Activated naive CD4-positive, alpha-beta T cell treated with anti-CD3 and anti-CD28 coated beads, Interleukin-2, amount 50 U/mL, for 24 hours (primary cell): ENCODE results near the gene GAPDH.
"Not testable (repeated sequence)": the region's sequence is repeated elsewhere in the genome, so short reads cannot be mapped to it uniquely, and the experiment has no call there.

Source experiments
- H3K27ac Mint-ChIP-seq: one replicate; pipeline ENCODE4 v1.8.0; 2021; ENCODE audit warnings: mild to moderate bottlenecking, mixed read lengths
- H3K27me3 Mint-ChIP-seq: one replicate; pipeline ENCODE4 v1.8.0; 2021; ENCODE audit warnings: mixed read lengths
- H3K36me3 Mint-ChIP-seq: one replicate; pipeline ENCODE4 v1.8.0; 2021; ENCODE audit warnings: mixed read lengths
- H3K4me1 Mint-ChIP-seq: one replicate; pipeline ENCODE4 v1.8.0; 2021; ENCODE audit warnings: mixed read lengths
- H3K4me3 Mint-ChIP-seq: one replicate; pipeline ENCODE4 v1.8.0; 2021; ENCODE audit warnings: mild to moderate bottlenecking, mixed read lengths
- H3K9me3 Mint-ChIP-seq: one replicate; pipeline ENCODE4 v1.8.0; 2021; ENCODE audit warnings: mixed read lengths

GAPDH gene

GRCh38 chr12:6536894-6537579 lies 2.7 kb downstream of the GAPDH start:
- peak overlapping the region; percentile 82 for H3K27ac Mint-ChIP-seq
- H3K9me3 Mint-ChIP-seq, result no peaks in the 10 kb centered on the region
- peak overlapping the region; percentile 98 for H3K4me3 Mint-ChIP-seq
- H3K27me3 Mint-ChIP-seq, result no peaks in the 10 kb centered on the region
- peaks cover 52% of the 10 kb centered on the region for H3K4me1 Mint-ChIP-seq
- H3K36me3 Mint-ChIP-seq, result peaks cover 16% of the 10 kb centered on the region

GRCh38 chr12:6537580-6538419 lies 3.5 kb downstream of the GAPDH start:
- peaks cover 16% of the 10 kb centered on the region for H3K36me3 Mint-ChIP-seq
- H3K4me1 Mint-ChIP-seq, result peaks cover 52% of the 10 kb centered on the region
- peak overlapping the region; percentile 98 for H3K4me3 Mint-ChIP-seq
- H3K27ac Mint-ChIP-seq, result peak overlapping the region; percentile 94
- H3K9me3 Mint-ChIP-seq, H3K27me3 Mint-ChIP-seq: not testable (repeated sequence)

- Mint-ChIP-seq H3K9me3 (no peaks in the 10 kb centered on the region), H3K4me3 (peak overlapping the region; percentile 36), H3K36me3 (peaks cover 16% of the 10 kb centered on the region), H3K27me3 (no peaks in the 10 kb centered on the region), H3K27ac (peak overlapping the region; percentile 94), H3K4me1 (peaks cover 46% of the 10 kb centered on the region)
These were observed 4.3 kb downstream of the GAPDH start for GRCh38 chr12:6538420-6539313.

GRCh38 chr12:6539314-6539682 lies 5.0 kb downstream of the GAPDH start:
- no peaks in the 10 kb centered on the region for H3K27me3 Mint-ChIP-seq
- H3K27ac Mint-ChIP-seq, result peak overlapping the region; percentile 66
- H3K9me3 Mint-ChIP-seq, result no peaks in the 10 kb centered on the region
- H3K4me1 Mint-ChIP-seq, result peaks cover 46% of the 10 kb centered on the region
- peaks cover 16% of the 10 kb centered on the region for H3K36me3 Mint-ChIP-seq
- peak overlapping the region; percentile 36 for H3K4me3 Mint-ChIP-seq

GRCh38 chr12:6539707-6540134 lies 5.4 kb downstream of the GAPDH start:
- H3K36me3 Mint-ChIP-seq, result peaks cover 16% of the 10 kb centered on the region
- H3K4me3 Mint-ChIP-seq, result peak overlapping the region; percentile 76
- H3K27me3 Mint-ChIP-seq, result no peaks in the 10 kb centered on the region
- H3K4me1 Mint-ChIP-seq, result peaks cover 46% of the 10 kb centered on the region
- no peaks in the 10 kb centered on the region for H3K9me3 Mint-ChIP-seq
- H3K27ac Mint-ChIP-seq, result peak overlapping the region; percentile 66

GRCh38 chr12:6540181-6540877 lies 6.0 kb downstream of the GAPDH start:
- Mint-ChIP-seq H3K4me1 (peaks cover 46% of the 10 kb centered on the region), H3K4me3 (peak overlapping the region; percentile 76), H3K27ac (peak overlapping the region; percentile 17), H3K36me3 (peaks cover 13% of the 10 kb centered on the region), H3K9me3 (no peaks in the 10 kb centered on the region), H3K27me3 (no peaks in the 10 kb centered on the region)

GRCh38 chr12:6541371-6542165 lies 7.3 kb downstream of the GAPDH start:
- no peaks in the 10 kb centered on the region for H3K27me3 Mint-ChIP-seq
- peaks cover 10% of the 10 kb centered on the region for H3K36me3 Mint-ChIP-seq
- no peak overlapping the region for H3K4me3 Mint-ChIP-seq
- peak overlapping the region; percentile 73 for H3K27ac Mint-ChIP-seq
- no peaks in the 10 kb centered on the region for H3K9me3 Mint-ChIP-seq
- peaks cover 42% of the 10 kb centered on the region for H3K4me1 Mint-ChIP-seq

GRCh38 chr12:6542209-6543009 lies 8.1 kb downstream of the GAPDH start:
- H3K27ac Mint-ChIP-seq, result peak overlapping the region; percentile 73
- H3K4me1 Mint-ChIP-seq, result peaks cover 41% of the 10 kb centered on the region
- H3K36me3 Mint-ChIP-seq, result peaks cover 7% of the 10 kb centered on the region
- H3K9me3 Mint-ChIP-seq, result no peaks in the 10 kb centered on the region
- H3K4me3 Mint-ChIP-seq, result no peak overlapping the region
- no peaks in the 10 kb centered on the region for H3K27me3 Mint-ChIP-seq

GRCh38 chr12:6546016-6546415 lies 11.7 kb downstream of the GAPDH start:
- Mint-ChIP-seq H3K9me3 (no peaks in the 10 kb centered on the region), H3K36me3 (peaks cover 6% of the 10 kb centered on the region), H3K4me3 (no peak overlapping the region), H3K27ac (no peak overlapping the region), H3K27me3 (no peaks in the 10 kb centered on the region), H3K4me1 (peaks cover 26% of the 10 kb centered on the region)

- Mint-ChIP-seq H3K36me3 (peaks cover 6% of the 10 kb centered on the region), H3K4me1 (peaks cover 19% of the 10 kb centered on the region)
These were observed 13.2 kb downstream of the GAPDH start for GRCh38 chr12:6547566-6547965.

GRCh38 chr12:6547987-6548386 lies 13.7 kb downstream of the GAPDH start:
- Mint-ChIP-seq H3K27ac (no peak overlapping the region), H3K4me3 (no peak overlapping the region), H3K27me3 (no peaks in the 10 kb centered on the region), H3K36me3 (peaks cover 9% of the 10 kb centered on the region), H3K4me1 (peaks cover 21% of the 10 kb centered on the region), H3K9me3 (no peaks in the 10 kb centered on the region)

More at GRCh38 chr12:6547566-6547965, 13.2 kb downstream of the GAPDH start:
- Mint-ChIP-seq H3K27me3 (no peaks in the 10 kb centered on the region), H3K9me3 (no peaks in the 10 kb centered on the region), H3K27ac (no peak overlapping the region), H3K4me3 (no peak overlapping the region)

GRCh38 chr12:6548556-6548955 lies 14.2 kb downstream of the GAPDH start:
- Mint-ChIP-seq H3K36me3 (peaks cover 9% of the 10 kb centered on the region), H3K4me3 (no peak overlapping the region), H3K27me3 (no peaks in the 10 kb centered on the region), H3K4me1 (peaks cover 27% of the 10 kb centered on the region), H3K9me3 (no peaks in the 10 kb centered on the region), H3K27ac (no peak overlapping the region)

GRCh38 chr12:6548966-6549683 lies 14.8 kb downstream of the GAPDH start:
- Mint-ChIP-seq H3K36me3 (peaks cover 9% of the 10 kb centered on the region), H3K4me1 (peaks cover 33% of the 10 kb centered on the region), H3K27ac (no peak overlapping the region), H3K4me3 (no peak overlapping the region), H3K9me3 (no peaks in the 10 kb centered on the region), H3K27me3 (no peaks in the 10 kb centered on the region)
